ENCODE results near the gene SDR39U1.
A peak's percentile ranks its signal among the peaks of the same experiment; 100 is the strongest.

The SDR39U1 gene

DNA sequence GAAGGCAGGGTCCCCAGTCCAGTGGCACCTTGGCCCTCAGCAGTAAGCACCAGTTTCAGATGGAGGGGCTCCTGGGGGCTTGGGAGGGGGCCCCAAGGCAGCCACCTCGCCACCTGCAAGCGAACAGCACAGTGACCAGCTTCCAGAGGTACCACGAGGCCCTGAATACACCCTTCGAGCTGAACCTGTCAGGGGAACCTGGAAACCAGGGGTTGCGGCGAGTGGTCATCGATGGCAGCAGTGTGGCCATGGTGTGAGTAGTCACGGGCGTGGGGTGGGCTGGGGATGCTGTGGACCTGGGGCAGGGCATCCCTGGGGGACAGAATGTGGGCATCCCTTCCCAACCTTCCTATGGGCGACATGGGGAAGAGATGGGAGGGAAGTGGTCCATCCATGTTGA is 32.6 kb downstream of the SDR39U1 start:
- no peaks in the 10 kb centered on the region for H3K9me3 Mint-ChIP-seq
- H3K4me3 Mint-ChIP-seq = no peak overlapping the region
- no peak for ATAC-seq (replicated peaks; ENCODE audit: extremely low read depth, poor library complexity, severe bottlenecking)
- DNase-seq (ENCODE audit: low spot score in 2 of 2) = no peak
- no peak overlapping the region for H3K27ac Mint-ChIP-seq (ENCODE audit: low read depth)
- peaks cover 31% of the 10 kb centered on the region for H3K27me3 Mint-ChIP-seq
- peaks cover 4% of the 10 kb centered on the region for H3K36me3 Mint-ChIP-seq (ENCODE audit: insufficient read depth)
- no peaks in the 10 kb centered on the region for H3K4me1 Mint-ChIP-seq

DNA sequence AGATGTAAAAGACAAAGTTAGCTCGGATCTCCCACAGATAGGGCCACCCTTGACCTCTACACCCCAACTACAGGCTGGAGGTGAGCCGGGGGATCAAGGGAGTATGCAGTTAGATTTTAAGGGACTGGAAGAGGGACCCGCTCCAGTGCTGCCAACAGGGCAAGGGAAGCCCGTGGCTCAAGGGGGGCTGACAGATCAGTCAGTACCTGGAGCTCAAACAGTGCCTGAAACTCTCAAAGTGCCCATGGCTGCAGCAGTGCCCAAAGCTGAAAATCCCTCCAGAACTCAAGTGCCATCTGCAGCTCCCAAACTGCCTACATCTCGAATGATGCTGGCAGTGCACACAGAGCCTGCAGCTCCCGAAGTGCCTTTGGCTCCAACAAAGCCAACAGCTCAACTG is 33.4 kb downstream of the SDR39U1 start:
- H3K9me3 Mint-ChIP-seq = no peaks in the 10 kb centered on the region
- ATAC-seq (replicated peaks; ENCODE audit: extremely low read depth, poor library complexity, severe bottlenecking) = no peak
- no peak overlapping the region for H3K4me3 Mint-ChIP-seq
- H3K36me3 Mint-ChIP-seq (ENCODE audit: insufficient read depth) = peaks cover 4% of the 10 kb centered on the region
- H3K27ac Mint-ChIP-seq (ENCODE audit: low read depth) = no peak overlapping the region
- no peaks in the 10 kb centered on the region for H3K4me1 Mint-ChIP-seq
- no peak for DNase-seq (ENCODE audit: low spot score in 2 of 2)
- H3K27me3 Mint-ChIP-seq = peaks cover 36% of the 10 kb centered on the region

DNA sequence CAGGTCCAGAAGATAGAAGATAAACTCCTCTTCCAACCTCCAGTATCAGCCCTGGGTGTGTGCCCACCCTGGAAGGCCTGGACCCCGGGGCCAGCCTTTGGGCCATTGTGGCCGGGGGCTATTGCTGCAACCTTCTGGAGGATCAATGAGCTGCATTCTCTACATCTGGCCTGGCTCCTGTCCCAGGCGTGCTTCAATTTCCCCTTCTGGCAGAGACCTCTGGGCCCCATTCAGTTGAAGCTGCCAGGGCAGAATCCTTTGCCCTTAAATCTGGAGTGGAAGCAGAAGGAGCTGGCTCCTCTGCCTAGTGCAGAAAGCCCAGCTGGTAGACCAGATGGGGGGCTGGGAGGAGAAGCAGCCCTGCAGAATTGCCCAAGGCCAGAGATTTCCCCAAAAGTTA is 33.8 kb downstream of the SDR39U1 start:
- H3K9me3 Mint-ChIP-seq = no peaks in the 10 kb centered on the region

DNA sequence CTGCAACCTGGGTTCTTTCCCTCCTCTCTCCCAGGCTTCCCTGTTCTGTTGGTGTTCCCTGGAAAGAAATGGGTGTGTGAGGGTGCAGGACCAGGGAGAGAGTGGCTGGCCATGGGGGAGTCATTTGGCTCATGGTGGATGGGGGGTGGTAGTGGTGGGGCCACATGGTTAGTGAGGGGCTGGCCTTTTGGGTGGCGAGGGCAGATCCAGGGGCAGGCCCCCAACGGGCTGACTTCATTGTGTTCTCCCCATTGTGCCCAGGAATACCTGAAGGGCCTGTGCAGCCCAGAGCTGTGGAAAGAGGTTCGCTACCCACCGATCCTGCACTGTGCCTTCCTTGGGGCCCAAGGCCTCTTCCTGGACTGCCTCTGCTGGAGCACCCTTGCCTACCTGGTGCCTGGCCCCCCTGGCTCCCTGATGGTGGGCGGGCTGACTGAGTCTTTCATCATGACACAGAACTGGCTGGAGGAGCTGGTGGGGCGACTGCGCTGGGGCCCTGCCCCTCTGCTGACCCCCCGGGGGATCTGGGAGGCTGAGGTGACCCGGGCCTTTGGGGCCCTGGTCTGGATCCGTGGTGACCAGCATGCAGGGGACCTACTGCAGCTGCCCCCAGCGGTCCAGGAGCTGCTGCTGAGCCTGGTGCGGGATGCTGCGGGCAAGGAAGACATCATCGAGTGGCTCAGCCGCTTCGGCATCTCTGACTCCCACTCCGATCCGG is 34.8 kb downstream of the SDR39U1 start:
- H3K36me3 Mint-ChIP-seq (ENCODE audit: insufficient read depth) = peaks cover 4% of the 10 kb centered on the region
- H3K27ac Mint-ChIP-seq (ENCODE audit: low read depth) = no peak overlapping the region
- H3K4me3 Mint-ChIP-seq = no peak overlapping the region
- no peaks in the 10 kb centered on the region for H3K9me3 Mint-ChIP-seq
- no peaks in the 10 kb centered on the region for H3K4me1 Mint-ChIP-seq
- no peak for ATAC-seq (replicated peaks; ENCODE audit: extremely low read depth, poor library complexity, severe bottlenecking)
- peaks cover 50% of the 10 kb centered on the region for H3K27me3 Mint-ChIP-seq
- no peak for DNase-seq (ENCODE audit: low spot score in 2 of 2)

More for the DNA sequence above, 33.8 kb downstream of the SDR39U1 start:
- Mint-ChIP-seq H3K27me3 (peaks cover 41% of the 10 kb centered on the region), H3K27ac (ENCODE audit: low read depth) (no peak overlapping the region), H3K4me3 (no peak overlapping the region), H3K4me1 (no peaks in the 10 kb centered on the region), H3K36me3 (ENCODE audit: insufficient read depth) (peaks cover 4% of the 10 kb centered on the region)
- DNase-seq (ENCODE audit: low spot score in 2 of 2) (no peak), ATAC-seq (replicated peaks; ENCODE audit: extremely low read depth, poor library complexity, severe bottlenecking) (no peak)

DNA sequence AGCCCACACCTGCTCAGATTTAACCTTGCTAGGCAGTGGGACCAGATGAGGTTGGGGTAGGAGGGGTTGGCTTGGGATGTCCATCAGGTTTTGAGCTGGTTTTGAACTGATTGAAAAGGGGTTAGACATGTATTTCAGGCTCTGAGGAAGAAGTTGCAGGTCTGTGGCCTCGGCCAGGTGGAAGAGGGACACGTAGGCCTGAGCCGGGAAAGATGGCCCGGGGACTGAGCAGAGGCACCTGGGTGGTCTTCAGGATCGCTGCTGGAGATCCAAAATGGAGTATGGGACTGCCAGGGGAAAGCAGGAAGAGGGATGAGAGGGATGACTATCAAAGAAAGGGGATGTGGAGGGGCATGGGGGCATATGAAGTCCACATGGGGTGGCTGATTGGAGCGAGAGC is 36.2 kb downstream of the SDR39U1 start:
- Mint-ChIP-seq H3K27me3 (peaks cover 59% of the 10 kb centered on the region), H3K36me3 (ENCODE audit: insufficient read depth) (no peaks in the 10 kb centered on the region), H3K9me3 (no peaks in the 10 kb centered on the region), H3K4me3 (no peak overlapping the region), H3K27ac (ENCODE audit: low read depth) (no peak overlapping the region), H3K4me1 (no peaks in the 10 kb centered on the region)
- ATAC-seq (replicated peaks; ENCODE audit: extremely low read depth, poor library complexity, severe bottlenecking) (no peak), DNase-seq (ENCODE audit: low spot score in 2 of 2) (no peak)

DNA sequence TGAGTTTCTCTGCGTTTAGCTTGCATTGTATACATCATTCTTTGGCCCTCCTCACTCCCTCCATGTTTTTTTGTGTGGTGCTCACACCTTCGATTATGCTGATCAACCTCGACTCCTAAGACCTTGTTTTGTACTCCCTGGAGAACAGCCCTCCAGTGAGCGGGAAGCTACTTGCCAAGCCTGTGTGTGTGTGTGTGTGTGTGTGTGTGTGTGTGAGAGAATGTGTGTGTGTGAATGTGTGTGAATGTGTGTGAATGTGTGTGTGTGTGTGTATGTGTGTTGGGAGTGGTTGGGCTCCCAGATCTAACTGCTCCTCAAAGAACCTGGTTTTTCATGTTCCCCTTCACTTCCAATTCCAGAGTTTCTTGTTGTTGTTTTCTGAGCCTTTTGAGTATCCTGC is 37.8 kb downstream of the SDR39U1 start:
- Mint-ChIP-seq H3K4me1 (no peaks in the 10 kb centered on the region), H3K4me3 (no peak overlapping the region), H3K27me3 (peaks cover 68% of the 10 kb centered on the region), H3K27ac (ENCODE audit: low read depth) (no peak overlapping the region), H3K9me3 (no peaks in the 10 kb centered on the region), H3K36me3 (ENCODE audit: insufficient read depth) (no peaks in the 10 kb centered on the region)
- DNase-seq (ENCODE audit: low spot score in 2 of 2) = no peak
- no peak for ATAC-seq (replicated peaks; ENCODE audit: extremely low read depth, poor library complexity, severe bottlenecking)

DNA sequence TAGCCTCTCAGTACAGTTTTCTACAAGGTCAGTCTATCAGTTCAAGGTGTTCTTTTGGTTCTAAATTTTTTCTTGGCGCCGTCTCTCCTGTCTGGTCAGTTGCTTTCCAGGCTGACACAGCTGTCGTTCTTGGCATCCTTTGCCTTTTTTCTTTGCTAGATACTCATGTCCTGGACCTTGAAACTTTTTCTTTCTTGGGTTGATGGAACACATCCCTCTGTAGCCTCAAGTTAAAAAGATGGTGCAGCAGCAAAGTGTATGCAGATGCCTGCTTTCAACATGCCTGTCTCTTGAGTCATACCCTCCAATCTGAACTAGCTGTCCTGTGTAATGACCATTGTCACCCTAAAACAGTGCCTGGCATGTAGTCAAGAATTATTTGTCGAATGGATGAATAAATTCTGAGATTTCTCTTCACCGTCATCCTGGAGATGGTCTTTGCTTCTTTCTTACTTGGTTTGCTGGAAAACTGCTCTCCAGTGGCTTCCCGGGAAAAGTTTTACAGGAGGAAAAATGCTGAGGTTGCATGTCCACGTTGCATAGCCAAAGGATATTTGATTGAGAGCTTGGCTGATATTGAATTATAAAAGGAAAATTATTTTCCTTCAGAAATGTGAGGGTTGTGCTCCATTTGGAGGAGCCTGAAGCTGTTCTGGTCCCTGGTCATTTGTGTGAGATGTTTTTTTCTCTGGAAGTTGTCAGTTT is 39.1 kb downstream of the SDR39U1 start:
- Mint-ChIP-seq H3K36me3 (ENCODE audit: insufficient read depth) (peaks cover 1% of the 10 kb centered on the region), H3K9me3 (no peaks in the 10 kb centered on the region), H3K27me3 (peaks cover 75% of the 10 kb centered on the region), H3K27ac (ENCODE audit: low read depth) (no peak overlapping the region), H3K4me3 (no peak overlapping the region), H3K4me1 (peaks cover 5% of the 10 kb centered on the region)
- DNase-seq (ENCODE audit: low spot score in 2 of 2) = no peak
- ATAC-seq (replicated peaks; ENCODE audit: extremely low read depth, poor library complexity, severe bottlenecking) = no peak

DNA sequence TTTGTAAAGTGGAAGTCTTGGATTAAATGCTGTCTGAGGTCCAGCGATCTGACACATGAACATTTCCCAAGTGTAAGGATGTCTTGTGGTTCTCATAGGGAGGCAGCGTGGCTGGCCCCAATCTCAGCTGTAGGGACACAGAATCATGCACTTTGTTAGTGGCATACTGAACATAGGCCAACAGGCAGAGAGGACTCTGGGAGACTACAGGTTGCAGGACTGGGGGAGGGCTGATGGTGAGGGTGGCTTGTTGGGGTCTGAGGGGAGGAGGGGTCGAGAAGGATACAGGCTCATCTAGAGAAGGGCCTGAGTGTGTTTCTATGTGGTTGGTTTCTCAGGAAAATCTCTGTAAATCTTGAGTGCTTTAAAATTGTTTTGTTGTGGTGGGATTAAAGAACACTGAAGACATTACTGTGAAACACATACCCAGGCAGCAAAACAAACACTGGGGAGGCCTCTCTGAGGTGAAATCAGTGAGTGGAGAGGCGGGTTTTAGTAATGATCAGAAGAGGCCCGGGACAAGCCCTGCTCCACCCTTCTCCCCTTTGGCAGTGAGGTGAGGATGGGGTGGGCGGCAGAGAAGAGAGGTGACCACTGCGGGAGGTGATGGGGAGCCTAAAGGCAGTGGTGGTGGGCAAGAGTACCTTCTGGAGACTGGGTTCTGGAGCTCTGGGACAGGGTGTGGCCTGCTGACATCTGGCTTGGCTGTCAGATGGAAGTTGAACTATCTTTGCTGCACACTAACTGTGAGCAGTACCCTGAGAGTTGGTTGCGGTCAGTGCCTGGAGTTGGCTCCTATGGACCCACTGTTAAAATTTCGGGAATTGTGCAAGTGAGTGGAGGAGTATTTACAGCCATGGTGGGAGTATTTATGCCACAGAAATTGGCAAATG is 40.5 kb downstream of the SDR39U1 start:
- peaks cover 5% of the 10 kb centered on the region for H3K4me1 Mint-ChIP-seq
- ATAC-seq (replicated peaks; ENCODE audit: extremely low read depth, poor library complexity, severe bottlenecking) (no peak), DNase-seq (ENCODE audit: low spot score in 2 of 2) (no peak)
- peaks cover 1% of the 10 kb centered on the region for H3K36me3 Mint-ChIP-seq (ENCODE audit: insufficient read depth)
- no peak overlapping the region for H3K4me3 Mint-ChIP-seq
- peaks cover 67% of the 10 kb centered on the region for H3K27me3 Mint-ChIP-seq
- H3K27ac Mint-ChIP-seq (ENCODE audit: low read depth) = no peak overlapping the region
- H3K9me3 Mint-ChIP-seq = no peaks in the 10 kb centered on the region

DNA sequence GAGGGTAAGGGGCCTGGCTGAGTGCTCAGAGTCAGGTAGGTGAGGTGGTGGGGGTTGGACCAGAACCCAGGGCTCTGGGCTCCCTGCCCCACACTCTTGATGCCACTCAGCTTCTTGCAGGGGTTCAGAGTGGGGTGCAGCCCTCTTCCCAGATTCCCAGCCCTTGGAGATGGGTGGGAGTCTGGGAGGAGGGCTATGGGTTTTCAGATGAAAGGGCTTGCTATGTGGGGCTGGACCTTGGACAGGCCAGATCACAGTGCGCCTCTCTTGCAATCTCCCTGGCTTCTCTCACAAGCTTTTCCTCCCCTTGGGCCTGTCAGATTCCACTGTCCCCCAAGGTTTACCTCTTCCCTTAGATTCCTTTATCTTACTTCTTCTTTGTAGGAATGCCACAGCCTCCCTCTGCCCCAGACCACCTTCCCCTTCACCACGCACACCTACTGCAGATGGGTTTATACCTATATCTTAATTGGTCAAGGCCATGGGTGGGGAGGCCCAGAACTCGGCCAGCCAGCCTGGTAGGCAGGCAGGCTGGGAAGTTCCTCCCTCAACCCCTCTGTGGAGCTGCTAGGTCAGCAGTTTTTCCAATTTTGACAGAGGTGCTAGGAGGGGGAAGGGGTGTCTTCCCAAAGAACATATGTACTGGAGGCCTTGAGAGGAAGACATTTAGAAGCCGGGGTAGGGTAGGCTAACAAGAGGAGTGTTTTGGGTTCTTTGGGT is 42.4 kb downstream of the SDR39U1 start:
- Mint-ChIP-seq H3K9me3 (no peaks in the 10 kb centered on the region), H3K27ac (ENCODE audit: low read depth) (no peak overlapping the region), H3K36me3 (ENCODE audit: insufficient read depth) (peaks cover 1% of the 10 kb centered on the region), H3K27me3 (peaks cover 48% of the 10 kb centered on the region), H3K4me3 (peak overlapping the region; percentile 70), H3K4me1 (peaks cover 5% of the 10 kb centered on the region)
- no peak for ATAC-seq (replicated peaks; ENCODE audit: extremely low read depth, poor library complexity, severe bottlenecking)
- no peak for DNase-seq (ENCODE audit: low spot score in 2 of 2)

DNA sequence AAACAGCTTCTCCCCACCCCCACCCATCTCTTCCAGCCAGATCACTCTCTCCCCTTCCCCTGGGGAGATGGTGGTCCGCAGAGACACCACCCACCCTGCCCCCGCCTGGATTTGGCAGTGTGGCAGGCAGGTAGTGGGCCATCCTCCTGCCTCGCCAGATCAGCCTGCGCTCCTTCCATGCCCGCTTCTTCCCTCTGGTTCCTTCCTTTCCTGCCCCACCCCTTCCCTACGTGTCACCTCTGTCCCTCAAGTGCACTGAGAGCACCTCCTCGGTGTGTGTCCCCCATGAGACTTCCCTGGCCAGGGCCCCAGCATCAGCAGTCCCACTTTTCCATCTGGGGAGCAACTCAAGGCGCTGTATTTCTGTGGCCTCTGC is 43.1 kb downstream of the SDR39U1 start:
- peaks cover 5% of the 10 kb centered on the region for H3K4me1 Mint-ChIP-seq
- ATAC-seq (replicated peaks; ENCODE audit: extremely low read depth, poor library complexity, severe bottlenecking) = no peak

DNA sequence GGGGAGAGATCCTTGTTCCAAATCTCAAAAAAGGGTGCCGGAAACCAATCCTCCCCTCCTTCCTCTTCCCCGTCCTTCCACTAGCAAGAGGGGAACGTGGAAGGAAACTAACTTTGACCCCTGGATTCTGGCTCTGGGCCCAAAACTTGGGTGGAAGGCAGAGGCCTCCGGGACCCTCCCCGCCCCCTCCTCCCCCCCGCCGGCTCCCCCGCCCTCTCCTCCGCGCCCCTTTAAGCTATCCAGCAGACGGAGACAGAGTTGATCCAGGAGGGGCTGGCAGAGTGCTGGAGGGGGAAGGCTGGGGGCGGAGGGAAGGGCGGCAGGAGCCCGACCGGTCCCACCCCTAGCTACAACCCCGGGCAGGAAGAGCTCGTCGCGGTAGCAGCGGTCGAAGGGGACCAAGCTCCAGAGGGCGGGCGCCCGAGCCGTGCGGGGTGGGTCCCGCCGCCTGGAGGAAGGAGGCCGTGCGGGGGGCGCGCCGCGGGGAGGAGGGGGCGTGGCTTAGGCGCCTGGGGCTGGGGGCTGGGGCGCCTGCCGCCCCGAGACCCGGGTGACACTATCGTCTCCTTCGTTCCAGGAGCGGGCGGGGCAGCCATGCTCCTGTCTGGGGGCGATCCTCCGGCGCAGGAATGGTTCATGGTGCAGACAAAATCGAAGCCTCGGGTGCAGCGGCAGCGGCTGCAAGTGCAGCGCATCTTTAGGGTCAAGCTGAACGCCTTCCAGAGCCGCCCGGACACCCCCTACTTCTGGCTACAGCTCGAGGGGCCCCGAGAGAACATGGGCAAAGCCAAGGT is 43.7 kb downstream of the SDR39U1 start, which contains the start of gene NYNRIN:
Gene NYNRIN (plus strand): TSS at position 351 of the 794 bp plus-strand sequence. CDS start 244 bp downstream, at position 595.
- Mint-ChIP-seq H3K4me3 (peak within 1 kb of the TSS; percentile 70), H3K27me3 (peaks cover 36% of the 10 kb centered on the region), H3K36me3 (ENCODE audit: insufficient read depth) (peaks cover 1% of the 10 kb centered on the region), H3K27ac (ENCODE audit: low read depth) (no peak within 1 kb of the TSS), H3K4me1 (peaks cover 5% of the 10 kb centered on the region), H3K9me3 (no peaks in the 10 kb centered on the region)
- ATAC-seq (replicated peaks; ENCODE audit: extremely low read depth, poor library complexity, severe bottlenecking) = peak; percentile 64
- DNase-seq (ENCODE audit: low spot score in 2 of 2) = no peak

More for the DNA sequence above, 43.1 kb downstream of the SDR39U1 start:
- Mint-ChIP-seq H3K27me3 (peaks cover 41% of the 10 kb centered on the region), H3K36me3 (ENCODE audit: insufficient read depth) (peaks cover 1% of the 10 kb centered on the region), H3K4me3 (peak overlapping the region; percentile 70), H3K27ac (ENCODE audit: low read depth) (no peak overlapping the region), H3K9me3 (no peaks in the 10 kb centered on the region)
- DNase-seq (ENCODE audit: low spot score in 2 of 2) = no peak

All from central memory CD8-positive, alpha-beta T cell (primary cell).